H1 (cell line): ENCODE data around the gene CHST13. TPM values are rescaled to one million over a fixed set of nuclear protein-coding genes. Genes with fewer than 3 reads are reported as not detected.
A peak's percentile ranks its signal among the peaks of the same experiment; 100 is the strongest.

Experiments
- ASH2L ChIP-seq: fragments of 200-600, 300-600 bp; sonication (generic); IDR thresholded peaks from one replicate; pipeline ENCODE4 v1.7.1; 2017; ENCODE audit warnings: low read length
- CBX8 ChIP-seq: fragments of 300-800, 300-1000 bp; sonication (generic); IDR thresholded peaks from 2 replicates; pipeline ENCODE4 v1.7.1; 2016; ENCODE audit warnings: low read depth, low read length, borderline replicate concordance
- CEBPB ChIP-seq: IDR thresholded peaks from 2 replicates; pipeline ENCODE4 v1.6.1; 2012; ENCODE audit warnings: low read depth, low read length
- CREB1 ChIP-seq: IDR thresholded peaks from 2 replicates; pipeline ENCODE4 v1.6.1; 2012; ENCODE audit warnings: inconsistent platforms
- EGR1 ChIP-seq: IDR thresholded peaks from 2 replicates; pipeline ENCODE4 v1.6.1; 2011; ENCODE audit warnings: low read depth, low read length, borderline replicate concordance
- EP300 ChIP-seq, 2 experiments: IDR thresholded peaks; 1 replicate in 1 of 2; 2 replicates in 1 of 2; pipeline ENCODE4 v1.6.1; 2011 to 2012; ENCODE audit warnings: low read depth in 2 of 2, low read length in 2 of 2, mild to moderate bottlenecking in 2 of 2, borderline replicate concordance in 1 of 2, inconsistent platforms in 1 of 2, moderate library complexity in 1 of 2
- FOSL1 ChIP-seq: IDR thresholded peaks from 2 replicates; pipeline ENCODE4 v1.6.1; 2011; ENCODE audit warnings: mild to moderate bottlenecking, low read depth, low read length, moderate library complexity; ENCODE audit not compliant: insufficient read depth
- GTF2F1 ChIP-seq: IDR thresholded peaks from 2 replicates; pipeline ENCODE4 v1.6.1; 2012; ENCODE audit warnings: low read depth, low read length, improper control_type of control experiment, borderline replicate concordance
- JUN ChIP-seq: IDR thresholded peaks from 2 replicates; pipeline ENCODE4 v1.6.1; 2011; ENCODE audit warnings: low read depth, mild to moderate bottlenecking, improper control_type of control experiment, low read length
- JUND ChIP-seq: IDR thresholded peaks from 2 replicates; pipeline ENCODE4 v1.6.1; 2011; ENCODE audit warnings: mild to moderate bottlenecking, improper control_type of control experiment, low read length
- KDM4A ChIP-seq: IDR thresholded peaks from one replicate; pipeline ENCODE4 v1.7.1; 2012; ENCODE audit warnings: low read depth, mild to moderate bottlenecking, moderate library complexity, low read length, inconsistent platforms; ENCODE audit not compliant: severe bottlenecking
- RFX5 ChIP-seq: IDR thresholded peaks from 2 replicates; pipeline ENCODE4 v1.6.1; 2011; ENCODE audit warnings: low read depth, low read length, improper control_type of control experiment, borderline replicate concordance
- SAP30 ChIP-seq: fragments of 300-600 bp; sonication (generic); IDR thresholded peaks from 2 replicates; pipeline ENCODE4 v1.7.1; 2012; ENCODE audit warnings: low read length, moderate library complexity, mild to moderate bottlenecking, inconsistent platforms; ENCODE audit not compliant: insufficient read depth, insufficient replicate concordance
- SIN3A ChIP-seq, 2 experiments: IDR thresholded peaks in 1 of 2; conservative IDR thresholded peaks in 1 of 2; 2 replicates each; pipeline ENCODE4 v1.6.1; 2011 to 2012; ENCODE audit warnings: low read length in 2 of 2, improper control_type of control experiment in 1 of 2, low read depth in 1 of 2, mild to moderate bottlenecking in 1 of 2
- SIX5 ChIP-seq: IDR thresholded peaks from 2 replicates; pipeline ENCODE4 v1.6.1; 2011; ENCODE audit warnings: mild to moderate bottlenecking, low read depth, low read length
- SUZ12 ChIP-seq: fragments of 200-600 bp; sonication (generic); IDR thresholded peaks from 2 replicates; pipeline ENCODE4 v1.6.1; 2012; ENCODE audit warnings: mild to moderate bottlenecking, inconsistent platforms, low read length, moderate library complexity, mixed read lengths
- polyA plus RNA-seq, 7 experiments: library from polyadenylated mRNA; depleted of rRNA in 3 of 7; stranded (reverse) in 5 of 7; unstranded in 2 of 7; fragments of >200 nt in 5 of 7; fragments of 200-250 nt in 2 of 7; gene quantifications; 1 replicate in 5 of 7; 2 replicates in 1 of 7; 4 replicates in 1 of 7; pipeline versions ENCODE4 v1.2.1 to v1.2.3, GENCODE V29; 2011 to 2013; ENCODE audit warnings: missing spikeins in 2 of 7, mixed read lengths in 2 of 7
- total RNA-seq: library from RNA; stranded (reverse); fragmentation: NEBNext Ultra II Directional; extraction: Animal tissue kit (Norgen Biotek cat#: 25700); gene quantifications from 2 replicates; pipeline ENCODE4 v1.2.1, GENCODE V29; 2021
- TF ChIP-seq, protein P1 (sequence below): IDR thresholded peaks from 2 replicates; pipeline ENCODE4 v1.6.1; 2011; ENCODE audit warnings: low read depth, mild to moderate bottlenecking, low read length; ENCODE audit not compliant: insufficient read depth
- TF ChIP-seq, protein P2 (sequence below): IDR thresholded peaks from 2 replicates; pipeline ENCODE4 v1.6.1; 2012; ENCODE audit warnings: low read length, inconsistent platforms
- TF ChIP-seq, protein P3 (sequence below): IDR thresholded peaks from 2 replicates; pipeline ENCODE4 v1.6.1; 2012; ENCODE audit warnings: inconsistent platforms
- TF ChIP-seq, protein P4 (sequence below): IDR thresholded peaks from 2 replicates; pipeline ENCODE4 v1.6.1; 2012; ENCODE audit warnings: inconsistent platforms

CHST13 gene
- total and polyA plus RNA-seq, 2 of the 8 experiments (the other 6 are each of a cell fraction or from before 2014, with no cell fraction given): 5.4 to 11.7 TPM

DNA sequence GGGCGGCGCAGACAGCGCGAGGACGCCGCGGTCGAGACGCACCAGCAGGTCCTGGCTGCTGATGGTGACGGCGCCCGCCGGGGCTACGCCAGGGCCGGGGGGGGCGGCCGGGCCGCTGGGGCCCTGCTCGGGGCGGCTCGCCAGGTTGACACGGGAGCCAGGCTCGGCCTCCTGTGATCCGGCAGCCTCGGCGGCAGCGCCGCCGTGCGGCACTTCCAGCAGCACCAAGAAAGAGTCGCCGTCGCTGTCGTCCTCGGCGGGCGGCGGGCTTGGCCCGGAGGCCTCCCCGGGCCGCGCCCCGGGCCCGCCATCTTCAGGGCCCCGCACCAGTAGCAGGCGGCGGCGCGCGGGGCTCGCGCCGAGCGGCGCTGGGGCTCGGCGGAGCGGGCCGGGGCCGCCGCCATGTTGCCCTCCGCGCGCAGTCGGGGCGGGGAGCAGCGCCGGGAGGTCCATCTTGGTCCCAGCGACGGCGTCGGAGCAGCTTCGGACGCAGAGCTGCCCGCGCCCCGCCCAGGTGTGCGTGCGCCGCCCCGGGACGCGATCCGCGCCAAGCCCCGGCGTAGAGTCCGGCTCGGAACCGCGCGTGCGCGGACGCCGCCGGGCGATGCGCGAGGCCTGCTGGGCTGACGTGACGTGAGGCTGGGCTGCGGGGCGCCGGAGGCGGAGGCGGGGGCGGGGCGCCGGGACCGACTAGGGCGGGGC is 48.4 kb upstream of the CHST13 start, which contains the start of gene ZXDC (continued):
- 0 out of 2 replicates have a peak, but pooled peaks have one; percentile 18 for TF ChIP-seq EGR1
- TF ChIP-seq FOSL1: no peak
- no peak for TF ChIP-seq SUZ12
- no peak for TF ChIP-seq SAP30
- TF ChIP-seq CEBPB: no peak
- TF ChIP-seq, protein P1, sequence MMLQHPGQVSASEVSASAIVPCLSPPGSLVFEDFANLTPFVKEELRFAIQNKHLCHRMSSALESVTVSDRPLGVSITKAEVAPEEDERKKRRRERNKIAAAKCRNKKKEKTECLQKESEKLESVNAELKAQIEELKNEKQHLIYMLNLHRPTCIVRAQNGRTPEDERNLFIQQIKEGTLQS: no peak
- TF ChIP-seq EP300 (IDR thresholded peaks at IDR 0.05; ENCODE audit: borderline replicate concordance in 1 of 2, low read depth in 2 of 2, low read length in 2 of 2): no peak
- TF ChIP-seq SIN3A (conservative IDR thresholded peaks at IDR 0.05 in 1 of 2, IDR thresholded peaks at IDR 0.05 in 1 of 2; ENCODE audit: low read depth in 1 of 2, low read length in 2 of 2): peak in 1 of 2 experiments; percentile 69; a peak in 1 of 4 replicates
- TF ChIP-seq, protein P2, sequence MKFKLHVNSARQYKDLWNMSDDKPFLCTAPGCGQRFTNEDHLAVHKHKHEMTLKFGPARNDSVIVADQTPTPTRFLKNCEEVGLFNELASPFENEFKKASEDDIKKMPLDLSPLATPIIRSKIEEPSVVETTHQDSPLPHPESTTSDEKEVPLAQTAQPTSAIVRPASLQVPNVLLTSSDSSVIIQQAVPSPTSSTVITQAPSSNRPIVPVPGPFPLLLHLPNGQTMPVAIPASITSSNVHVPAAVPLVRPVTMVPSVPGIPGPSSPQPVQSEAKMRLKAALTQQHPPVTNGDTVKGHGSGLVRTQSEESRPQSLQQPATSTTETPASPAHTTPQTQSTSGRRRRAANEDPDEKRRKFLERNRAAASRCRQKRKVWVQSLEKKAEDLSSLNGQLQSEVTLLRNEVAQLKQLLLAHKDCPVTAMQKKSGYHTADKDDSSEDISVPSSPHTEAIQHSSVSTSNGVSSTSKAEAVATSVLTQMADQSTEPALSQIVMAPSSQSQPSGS: no peak
- TF ChIP-seq KDM4A: no peak
- TF ChIP-seq JUN: no peak
- no peak for TF ChIP-seq CBX8
- TF ChIP-seq ASH2L: no peak
- no peak for TF ChIP-seq RFX5
- TF ChIP-seq GTF2F1: no peak
- TF ChIP-seq SIX5: no peak
- TF ChIP-seq, protein P3, sequence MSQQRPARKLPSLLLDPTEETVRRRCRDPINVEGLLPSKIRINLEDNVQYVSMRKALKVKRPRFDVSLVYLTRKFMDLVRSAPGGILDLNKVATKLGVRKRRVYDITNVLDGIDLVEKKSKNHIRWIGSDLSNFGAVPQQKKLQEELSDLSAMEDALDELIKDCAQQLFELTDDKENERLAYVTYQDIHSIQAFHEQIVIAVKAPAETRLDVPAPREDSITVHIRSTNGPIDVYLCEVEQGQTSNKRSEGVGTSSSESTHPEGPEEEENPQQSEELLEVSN: no peak
- TF ChIP-seq, protein P4, sequence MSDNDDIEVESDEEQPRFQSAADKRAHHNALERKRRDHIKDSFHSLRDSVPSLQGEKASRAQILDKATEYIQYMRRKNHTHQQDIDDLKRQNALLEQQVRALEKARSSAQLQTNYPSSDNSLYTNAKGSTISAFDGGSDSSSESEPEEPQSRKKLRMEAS: peak; percentile 4; the same call in 1 of the 2 replicates
- TF ChIP-seq JUND: no peak
- TF ChIP-seq CREB1: peak; percentile 58
